NCI-H748 (cell line): Measurements from ENCODE around the gene DIAPH2.

Experiments used
- DNase-seq: peaks from one replicate; lab custom pipeline; 2025; ENCODE audit not compliant: unreplicated experiment; lab: John Stamatoyannopoulos, UW

Gene DIAPH2

GRCh38 chrX:97284531-97284930 is 599.9 kb downstream of the DIAPH2 start:
- no peak for DNase-seq

DNA sequence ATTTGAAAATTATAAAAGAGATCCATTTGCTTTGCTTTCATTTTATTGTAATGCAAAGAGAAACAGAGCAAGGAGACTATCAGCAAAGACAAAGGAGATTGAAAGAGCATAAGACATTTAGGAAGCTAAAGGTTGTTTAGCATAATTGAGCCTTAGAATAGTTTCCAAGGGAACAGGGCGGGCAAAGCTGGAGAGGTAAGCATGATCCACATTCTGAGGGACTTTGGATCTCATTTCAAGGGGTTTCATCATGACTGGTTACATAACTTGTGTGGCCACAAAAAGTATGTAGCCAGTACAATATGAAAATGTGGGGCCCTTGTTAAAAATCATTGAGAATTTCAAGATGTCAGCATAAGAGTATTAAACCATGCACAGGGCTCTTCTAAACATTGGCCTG is 605.6 kb downstream of the DIAPH2 start:
- no peak for DNase-seq

DNA sequence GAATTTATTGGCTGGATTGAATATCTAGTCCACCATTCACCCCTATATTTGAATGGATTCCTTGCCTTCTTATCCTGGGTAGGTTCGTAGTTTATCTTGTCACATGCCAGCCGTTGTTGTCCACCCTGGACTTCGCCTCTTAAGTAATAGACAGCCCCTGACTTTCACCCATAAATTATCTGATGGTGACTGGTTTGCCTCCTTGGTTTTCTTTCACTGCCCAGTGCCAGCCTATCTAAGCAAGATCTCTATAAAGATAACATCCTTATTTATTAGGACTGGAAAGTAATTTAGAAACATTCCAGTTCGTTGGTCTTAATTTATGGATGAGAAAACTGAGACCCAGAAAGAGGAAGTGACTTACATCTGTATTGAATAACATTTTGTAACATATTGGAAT is 609.4 kb downstream of the DIAPH2 start:
- no peak for DNase-seq

DNA sequence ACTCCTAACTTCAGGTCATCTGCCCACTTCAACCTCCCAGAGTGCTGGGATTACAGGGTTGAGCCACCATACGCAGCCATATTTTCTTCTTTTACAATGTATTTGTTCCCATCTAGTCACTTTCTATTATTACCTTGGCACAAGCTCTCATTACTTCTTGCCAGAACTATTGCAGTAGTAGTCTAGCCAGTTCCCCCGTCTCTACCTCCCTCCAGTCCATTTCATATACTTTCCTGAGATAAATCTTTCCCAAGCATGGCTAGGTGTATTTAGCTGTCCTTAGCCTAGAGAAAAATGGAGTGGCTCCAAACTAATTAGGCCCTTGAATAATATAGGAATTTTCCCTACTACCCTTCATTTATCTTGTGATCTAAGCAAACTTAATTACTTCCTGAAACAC is 611.3 kb downstream of the DIAPH2 start:
- no peak for DNase-seq

- no peak for DNase-seq
Observed at GRCh38 chrX:97306771-97307470, 622.3 kb downstream of the DIAPH2 start.

- DNase-seq: no peak
Observed at GRCh38 chrX:97308171-97308570, 623.5 kb downstream of the DIAPH2 start.

- DNase-seq: no peak
Observed at GRCh38 chrX:97309487-97310116, 625.0 kb downstream of the DIAPH2 start.

DNA sequence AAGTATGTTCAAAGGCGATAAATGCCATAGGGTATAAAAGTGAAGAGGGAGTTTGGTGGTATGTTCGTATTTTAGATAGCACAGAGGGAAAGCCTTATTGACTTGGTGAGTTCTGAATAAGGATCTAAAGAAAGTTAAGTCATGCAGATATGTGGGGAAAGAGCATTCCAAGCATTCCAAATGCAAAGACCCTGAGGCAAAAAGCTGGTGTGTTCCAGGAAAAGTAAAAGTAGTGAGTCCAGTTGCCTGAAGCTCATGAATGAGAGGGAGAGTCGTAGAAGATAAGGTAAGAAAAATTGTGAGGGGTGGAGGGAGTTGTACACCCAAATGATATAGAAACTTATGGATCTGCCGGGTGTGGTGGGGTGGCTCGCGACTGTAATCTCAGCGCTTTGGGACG is 625.7 kb downstream of the DIAPH2 start:
- no peak for DNase-seq

GRCh38 chrX:97311066-97311778 is 626.6 kb downstream of the DIAPH2 start:
- no peak for DNase-seq

GRCh38 chrX:97314345-97314744 is 629.7 kb downstream of the DIAPH2 start:
- no peak for DNase-seq

- DNase-seq: peak; percentile 31
Observed at GRCh38 chrX:97315939-97316338, 631.3 kb downstream of the DIAPH2 start.

GRCh38 chrX:97320305-97320704 is 635.7 kb downstream of the DIAPH2 start:
- DNase-seq: no peak

- DNase-seq: no peak
Observed at GRCh38 chrX:97322401-97322800, 637.8 kb downstream of the DIAPH2 start.

DNA sequence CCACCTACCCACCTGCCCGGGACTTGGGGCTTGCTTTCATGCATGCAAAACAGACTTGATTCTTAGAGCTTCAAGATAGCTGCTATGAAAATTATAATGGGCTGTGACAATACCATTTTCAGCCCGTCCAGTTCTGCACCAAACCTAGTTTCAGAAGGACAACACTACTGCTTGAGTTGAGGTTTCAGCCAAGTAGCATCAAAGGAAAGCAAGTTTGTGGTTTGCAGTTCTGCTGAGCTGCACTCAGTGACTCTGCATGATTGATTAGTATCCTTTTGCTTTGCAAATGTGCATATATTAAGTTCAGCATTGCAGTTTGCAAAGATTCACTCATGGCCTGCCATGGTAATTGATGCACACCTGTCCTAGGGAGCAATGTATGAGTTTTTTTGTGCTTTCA is 641.8 kb downstream of the DIAPH2 start:
- no peak for DNase-seq

DNA sequence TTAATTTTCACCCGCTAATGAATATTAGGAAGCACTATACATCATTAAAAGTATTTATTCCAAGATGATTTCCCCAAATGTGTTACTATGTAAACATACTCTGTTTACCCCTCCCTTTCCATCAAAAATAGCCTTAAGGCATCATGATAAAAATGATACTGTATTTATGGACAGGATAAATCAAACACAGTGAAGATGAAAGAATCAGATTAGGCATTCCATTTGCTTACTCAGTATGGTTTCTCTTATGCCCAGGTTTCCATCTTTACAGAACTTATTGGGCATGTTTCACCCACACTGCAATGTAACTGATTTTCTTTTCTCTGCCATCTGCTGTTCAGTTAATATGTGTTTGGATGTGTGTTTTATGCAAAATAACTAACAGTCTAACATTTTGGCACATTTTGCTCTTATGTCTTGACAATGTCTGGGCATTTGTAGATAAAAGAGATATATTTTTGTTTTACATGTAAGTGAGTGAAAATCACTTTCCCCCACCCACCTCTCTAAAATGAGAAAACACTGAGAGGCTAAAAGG is 644.3 kb downstream of the DIAPH2 start:
- no peak for DNase-seq

DNA sequence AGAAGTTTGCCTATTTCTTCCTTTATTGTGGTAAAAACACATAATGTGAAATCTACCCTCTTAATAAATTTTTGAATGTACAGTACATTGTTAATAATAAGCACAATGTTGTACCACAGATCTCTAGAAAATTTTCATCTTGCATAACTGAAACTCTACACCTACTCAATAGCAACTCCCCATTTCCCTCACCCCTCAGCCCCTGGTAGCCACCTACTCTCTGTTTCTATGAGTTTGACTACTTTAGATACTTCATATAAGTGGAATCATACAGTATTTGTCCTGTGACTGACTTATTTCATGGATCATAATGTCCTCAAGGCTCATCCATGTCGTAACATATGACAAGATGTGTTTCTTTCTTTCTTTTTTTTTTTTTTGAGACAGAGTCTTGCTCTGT is 645.5 kb downstream of the DIAPH2 start:
- no peak for DNase-seq

GRCh38 chrX:97332963-97333362 is 648.3 kb downstream of the DIAPH2 start:
- DNase-seq: no peak

GRCh38 chrX:97334850-97335249 is 650.2 kb downstream of the DIAPH2 start:
- no peak for DNase-seq

- DNase-seq: no peak
Observed at GRCh38 chrX:97344724-97345123, 660.1 kb downstream of the DIAPH2 start.

DNA sequence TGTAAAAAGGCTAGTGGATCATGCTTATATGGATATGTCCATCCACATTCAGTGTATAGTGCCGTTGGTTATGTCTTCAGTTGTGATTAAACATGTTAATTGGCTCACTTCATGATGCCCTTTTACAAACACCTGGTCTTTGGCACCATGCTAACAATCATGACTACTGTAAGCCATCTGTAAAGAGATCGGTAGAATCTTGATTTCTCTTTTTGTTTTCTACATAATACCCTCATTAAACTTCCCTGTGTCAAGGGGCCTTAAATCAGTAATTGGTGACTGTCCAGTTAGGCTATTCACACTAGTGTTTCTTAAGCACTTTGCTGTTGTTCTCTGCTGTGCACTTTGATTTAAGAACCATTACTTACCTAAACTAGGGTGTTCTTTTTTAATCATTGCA is 674.3 kb downstream of the DIAPH2 start:
- DNase-seq: peak; percentile 65

GRCh38 chrX:97363843-97364242 is 679.2 kb downstream of the DIAPH2 start:
- no peak for DNase-seq

- DNase-seq: no peak
Observed at GRCh38 chrX:97366237-97366636, 681.6 kb downstream of the DIAPH2 start.
